ENCODE results near the gene NCAPD2.
A peak's percentile ranks its signal among the peaks of the same experiment; 100 is the strongest.

Gene NCAPD2

DNA sequence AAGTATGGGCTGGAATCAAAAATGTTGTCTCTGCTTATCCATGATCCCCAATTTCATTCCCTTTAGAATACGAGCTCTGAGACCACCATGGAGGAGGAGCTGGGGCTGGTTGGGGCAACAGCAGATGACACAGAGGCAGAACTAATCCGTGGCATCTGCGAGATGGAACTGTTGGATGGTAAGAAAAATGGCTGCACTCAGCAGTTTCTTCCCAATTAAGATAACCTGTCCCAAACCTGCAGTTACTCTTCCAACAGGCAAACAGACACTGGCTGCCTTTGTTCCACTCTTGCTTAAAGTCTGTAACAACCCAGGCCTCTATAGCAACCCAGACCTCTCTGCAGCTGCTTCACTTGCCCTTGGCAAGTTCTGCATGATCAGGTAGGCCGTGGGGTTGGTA is 33.8 kb downstream of the NCAPD2 start:
- peaks cover 94% of the 10 kb centered on the region for H3K36me3 ChIP-seq (ENCODE audit: control insufficient read depth, insufficient read depth, low read length)

DNA sequence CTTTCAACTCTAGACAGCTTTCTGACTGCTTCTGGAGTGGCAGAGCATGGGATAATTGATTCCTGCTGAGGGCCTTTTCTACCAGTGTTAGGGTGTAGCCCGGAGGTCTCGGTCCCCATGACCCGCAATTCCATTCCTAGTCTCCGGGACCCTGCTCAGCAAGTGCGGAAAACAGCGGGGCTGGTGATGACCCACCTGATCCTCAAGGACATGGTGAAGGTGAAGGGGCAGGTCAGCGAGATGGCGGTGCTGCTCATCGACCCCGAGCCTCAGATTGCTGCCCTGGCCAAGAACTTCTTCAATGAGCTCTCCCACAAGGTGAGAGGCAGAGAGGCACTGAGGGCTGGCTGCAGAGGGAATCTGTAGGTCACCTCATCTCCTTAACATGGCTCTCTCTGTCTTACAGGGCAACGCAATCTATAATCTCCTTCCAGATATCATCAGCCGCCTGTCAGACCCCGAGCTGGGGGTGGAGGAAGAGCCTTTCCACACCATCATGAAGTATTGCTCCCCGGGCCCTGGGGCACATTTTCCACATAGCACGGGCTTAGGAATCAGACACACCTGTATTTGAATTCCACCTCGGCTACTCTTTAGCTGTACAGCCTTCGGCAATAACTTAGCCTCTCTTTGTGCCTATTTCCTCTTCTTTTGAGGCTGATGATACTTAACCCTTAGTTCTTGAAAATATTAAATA is 34.8 kb downstream of the NCAPD2 start:
- no peak overlapping the region for H3K4me3 ChIP-seq (ENCODE audit: extremely low read depth, insufficient read depth, low read length, poor library complexity, severe bottlenecking)
- no peaks in the 10 kb centered on the region for H3K9me3 ChIP-seq (ENCODE audit: control insufficient read depth, low read length)
- H3K4me1 ChIP-seq (ENCODE audit: control insufficient read depth, insufficient read depth, low read length, poor library complexity, severe bottlenecking), result peaks cover 29% of the 10 kb centered on the region
- peaks cover 84% of the 10 kb centered on the region for H3K36me3 ChIP-seq (ENCODE audit: control insufficient read depth, insufficient read depth, low read length)
- H3K27ac ChIP-seq (ENCODE audit: low read depth, low read length, severe bottlenecking), result no peak overlapping the region
- 86 to 89% methylated on average over 13 to 15 of the region's 17 CpGs for WGBS, 2 experiments (ENCODE audit: insufficient coverage in 2 of 2)

More for the DNA sequence above, 33.8 kb downstream of the NCAPD2 start:
- no peaks in the 10 kb centered on the region for H3K9me3 ChIP-seq (ENCODE audit: control insufficient read depth, low read length)
- H3K27ac ChIP-seq (ENCODE audit: low read depth, low read length, severe bottlenecking), result no peak overlapping the region
- no peak overlapping the region for H3K4me3 ChIP-seq (ENCODE audit: extremely low read depth, insufficient read depth, low read length, poor library complexity, severe bottlenecking)
- H3K4me1 ChIP-seq (ENCODE audit: control insufficient read depth, insufficient read depth, low read length, poor library complexity, severe bottlenecking), result peaks cover 23% of the 10 kb centered on the region
- 91 to 100% methylated on average over 1 to 3 of the region's 4 CpGs for WGBS, 2 experiments (ENCODE audit: insufficient coverage in 2 of 2)

DNA sequence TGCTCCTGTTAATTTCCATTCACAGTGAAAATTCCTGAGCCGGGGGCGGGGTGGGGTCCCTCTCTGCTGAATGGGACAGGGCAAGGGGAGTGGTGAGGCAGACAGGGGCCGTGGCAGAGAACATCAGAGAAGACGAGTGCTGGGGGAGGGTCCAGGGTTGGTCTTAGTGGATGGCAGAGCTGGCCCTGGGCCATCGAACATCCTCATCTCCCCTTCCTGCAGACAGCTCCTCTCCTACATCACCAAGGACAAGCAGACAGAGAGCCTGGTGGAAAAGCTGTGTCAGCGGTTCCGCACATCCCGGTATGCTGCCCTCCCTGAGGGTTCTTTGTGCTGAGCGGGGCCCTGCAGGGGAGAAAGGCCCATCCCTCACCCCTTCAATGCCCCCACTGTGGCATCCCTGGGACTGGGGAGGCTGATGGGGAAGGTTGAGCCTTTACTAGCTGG is 35.4 kb downstream of the NCAPD2 start:
- Histone ChIP-seq H3K27ac (ENCODE audit: low read depth, low read length, severe bottlenecking) (no peak overlapping the region), H3K36me3 (ENCODE audit: control insufficient read depth, insufficient read depth, low read length) (peaks cover 78% of the 10 kb centered on the region)

DNA sequence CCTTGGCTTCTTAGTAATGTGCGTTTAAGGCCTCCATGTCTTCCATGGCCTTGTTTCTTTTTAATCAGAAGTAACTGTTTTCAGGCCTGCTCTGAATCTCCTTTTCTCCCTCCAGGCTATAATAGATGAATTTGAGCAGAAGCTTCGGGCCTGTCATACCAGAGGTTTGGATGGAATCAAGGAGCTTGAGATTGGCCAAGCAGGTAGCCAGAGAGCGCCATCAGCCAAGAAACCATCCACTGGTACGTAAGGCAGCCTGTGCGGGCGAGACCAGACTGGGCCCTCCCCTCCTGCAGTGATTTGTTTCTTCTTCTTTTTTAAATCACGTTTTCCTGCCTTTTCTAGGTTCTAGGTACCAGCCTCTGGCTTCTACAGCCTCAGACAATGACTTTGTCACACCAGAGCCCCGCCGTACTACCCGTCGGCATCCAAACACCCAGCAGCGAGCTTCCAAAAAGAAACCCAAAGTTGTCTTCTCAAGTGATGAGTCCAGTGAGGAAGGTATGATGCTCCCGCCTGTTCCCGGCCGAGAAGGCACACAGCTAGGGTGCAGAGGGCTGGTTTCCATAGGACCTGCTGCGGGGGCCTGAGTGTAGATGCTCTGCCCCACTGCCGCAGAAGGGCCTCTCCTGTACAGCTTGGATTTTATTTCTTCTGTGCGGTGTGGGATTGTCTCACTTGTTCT is 36.8 kb downstream of the NCAPD2 start:
- H3K4me1 ChIP-seq (ENCODE audit: control insufficient read depth, insufficient read depth, low read length, poor library complexity, severe bottlenecking), result peaks cover 29% of the 10 kb centered on the region
- no peak overlapping the region for H3K27ac ChIP-seq (ENCODE audit: low read depth, low read length, severe bottlenecking)
- peaks cover 73% of the 10 kb centered on the region for H3K36me3 ChIP-seq (ENCODE audit: control insufficient read depth, insufficient read depth, low read length)
- WGBS, 2 experiments (ENCODE audit: insufficient coverage in 2 of 2), result 95 to 96% methylated on average over 16 to 18 of the region's 18 CpGs
- H3K4me3 ChIP-seq (ENCODE audit: extremely low read depth, insufficient read depth, low read length, poor library complexity, severe bottlenecking), result no peak overlapping the region
- H3K9me3 ChIP-seq (ENCODE audit: control insufficient read depth, low read length), result no peaks in the 10 kb centered on the region

More for the DNA sequence above, 35.4 kb downstream of the NCAPD2 start:
- H3K9me3 ChIP-seq (ENCODE audit: control insufficient read depth, low read length), result no peaks in the 10 kb centered on the region
- 75 to 86% methylated on average over 4 to 5 of the region's 9 CpGs for WGBS, 2 experiments (ENCODE audit: insufficient coverage in 2 of 2)
- H3K4me1 ChIP-seq (ENCODE audit: control insufficient read depth, insufficient read depth, low read length, poor library complexity, severe bottlenecking), result peaks cover 29% of the 10 kb centered on the region
- H3K4me3 ChIP-seq (ENCODE audit: extremely low read depth, insufficient read depth, low read length, poor library complexity, severe bottlenecking), result no peak overlapping the region

- H3K9me3 ChIP-seq (ENCODE audit: control insufficient read depth, low read length), result no peaks in the 10 kb centered on the region
- peak overlapping the region; percentile 96 for H3K4me3 ChIP-seq (ENCODE audit: extremely low read depth, insufficient read depth, low read length, poor library complexity, severe bottlenecking)
- peaks cover 33% of the 10 kb centered on the region for H3K4me1 ChIP-seq (ENCODE audit: control insufficient read depth, insufficient read depth, low read length, poor library complexity, severe bottlenecking)
- H3K36me3 ChIP-seq (ENCODE audit: control insufficient read depth, insufficient read depth, low read length), result peaks cover 73% of the 10 kb centered on the region
- H3K27ac ChIP-seq (ENCODE audit: low read depth, low read length, severe bottlenecking), result peak overlapping the region; percentile 96
- 30 to 35% methylated on average over 16 to 19 of the region's 20 CpGs for WGBS, 2 experiments (ENCODE audit: insufficient coverage in 2 of 2)
Observed at GRCh38 chr12:6532051-6532926, 38.4 kb downstream of the NCAPD2 start.

- H3K4me3 ChIP-seq (ENCODE audit: extremely low read depth, insufficient read depth, low read length, poor library complexity, severe bottlenecking), result peak overlapping the region; percentile 96
- no peaks in the 10 kb centered on the region for H3K9me3 ChIP-seq (ENCODE audit: control insufficient read depth, low read length)
- WGBS, 2 experiments (ENCODE audit: insufficient coverage in 2 of 2), result 2% methylated on average over 11 to 12 of the region's 14 CpGs
- peaks cover 73% of the 10 kb centered on the region for H3K36me3 ChIP-seq (ENCODE audit: control insufficient read depth, insufficient read depth, low read length)
- H3K4me1 ChIP-seq (ENCODE audit: control insufficient read depth, insufficient read depth, low read length, poor library complexity, severe bottlenecking), result peaks cover 34% of the 10 kb centered on the region
- H3K27ac ChIP-seq (ENCODE audit: low read depth, low read length, severe bottlenecking), result peak overlapping the region; percentile 96
Observed at GRCh38 chr12:6532927-6533652, 39.2 kb downstream of the NCAPD2 start.

DNA sequence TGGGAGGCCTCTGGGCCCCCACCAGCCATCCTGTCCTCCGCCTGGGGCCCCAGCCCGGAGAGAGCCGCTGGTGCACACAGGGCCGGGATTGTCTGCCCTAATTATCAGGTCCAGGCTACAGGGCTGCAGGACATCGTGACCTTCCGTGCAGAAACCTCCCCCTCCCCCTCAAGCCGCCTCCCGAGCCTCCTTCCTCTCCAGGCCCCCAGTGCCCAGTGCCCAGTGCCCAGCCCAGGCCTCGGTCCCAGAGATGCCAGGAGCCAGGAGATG is 39.7 kb downstream of the NCAPD2 start:
- no peaks in the 10 kb centered on the region for H3K9me3 ChIP-seq (ENCODE audit: control insufficient read depth, low read length)
- peaks cover 73% of the 10 kb centered on the region for H3K36me3 ChIP-seq (ENCODE audit: control insufficient read depth, insufficient read depth, low read length)
- H3K4me3 ChIP-seq (ENCODE audit: extremely low read depth, insufficient read depth, low read length, poor library complexity, severe bottlenecking), result peak overlapping the region; percentile 96
- H3K27ac ChIP-seq (ENCODE audit: low read depth, low read length, severe bottlenecking), result peak overlapping the region; percentile 96
- H3K4me1 ChIP-seq (ENCODE audit: control insufficient read depth, insufficient read depth, low read length, poor library complexity, severe bottlenecking), result peaks cover 34% of the 10 kb centered on the region
- 0% methylated on average over 1 to 6 of the region's 9 CpGs for WGBS, 2 experiments (ENCODE audit: insufficient coverage in 2 of 2)

DNA sequence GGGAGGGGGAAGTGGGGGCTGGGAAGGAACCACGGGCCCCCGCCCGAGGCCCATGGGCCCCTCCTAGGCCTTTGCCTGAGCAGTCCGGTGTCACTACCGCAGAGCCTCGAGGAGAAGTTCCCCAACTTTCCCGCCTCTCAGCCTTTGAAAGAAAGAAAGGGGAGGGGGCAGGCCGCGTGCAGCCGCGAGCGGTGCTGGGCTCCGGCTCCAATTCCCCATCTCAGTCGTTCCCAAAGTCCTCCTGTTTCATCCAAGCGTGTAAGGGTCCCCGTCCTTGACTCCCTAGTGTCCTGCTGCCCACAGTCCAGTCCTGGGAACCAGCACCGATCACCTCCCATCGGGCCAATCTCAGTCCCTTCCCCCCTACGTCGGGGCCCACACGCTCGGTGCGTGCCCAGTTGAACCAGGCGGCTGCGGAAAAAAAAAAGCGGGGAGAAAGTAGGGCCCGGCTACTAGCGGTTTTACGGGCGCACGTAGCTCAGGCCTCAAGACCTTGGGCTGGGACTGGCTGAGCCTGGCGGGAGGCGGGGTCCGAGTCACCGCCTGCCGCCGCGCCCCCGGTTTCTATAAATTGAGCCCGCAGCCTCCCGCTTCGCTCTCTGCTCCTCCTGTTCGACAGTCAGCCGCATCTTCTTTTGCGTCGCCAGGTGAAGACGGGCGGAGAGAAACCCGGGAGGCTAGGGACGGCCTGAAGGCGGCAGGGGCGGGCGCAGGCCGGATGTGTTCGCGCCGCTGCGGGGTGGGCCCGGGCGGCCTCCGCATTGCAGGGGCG is 40.2 kb downstream of the NCAPD2 start, which contains the start of gene GAPDH:
GAPDH (plus strand) TSS at position 595 of the 772 bp plus-strand sequence. CDS start 316 bp downstream, outside the sequence.
- peaks cover 73% of the 10 kb centered on the region for H3K36me3 ChIP-seq (ENCODE audit: control insufficient read depth, insufficient read depth, low read length)
- H3K4me1 ChIP-seq (ENCODE audit: control insufficient read depth, insufficient read depth, low read length, poor library complexity, severe bottlenecking), result peaks cover 34% of the 10 kb centered on the region
- WGBS, 2 experiments (ENCODE audit: insufficient coverage in 2 of 2), result 0% methylated on average over 49 of the region's 62 CpGs
- peak within 1 kb of the TSS; percentile 96 for H3K27ac ChIP-seq (ENCODE audit: low read depth, low read length, severe bottlenecking)
- H3K4me3 ChIP-seq (ENCODE audit: extremely low read depth, insufficient read depth, low read length, poor library complexity, severe bottlenecking), result peak within 1 kb of the TSS; percentile 96
- H3K9me3 ChIP-seq (ENCODE audit: control insufficient read depth, low read length), result no peaks in the 10 kb centered on the region

- 0% methylated on average over 11 to 15 of the region's 25 CpGs for WGBS, 2 experiments (ENCODE audit: insufficient coverage in 2 of 2)
- Histone ChIP-seq H3K9me3 (ENCODE audit: control insufficient read depth, low read length) (no peaks in the 10 kb centered on the region), H3K36me3 (ENCODE audit: control insufficient read depth, insufficient read depth, low read length) (peaks cover 71% of the 10 kb centered on the region)
Observed at GRCh38 chr12:6534695-6534944, 40.7 kb downstream of the NCAPD2 start.

More at GRCh38 chr12:6534695-6534944, 40.7 kb downstream of the NCAPD2 start:
- H3K4me3 ChIP-seq (ENCODE audit: extremely low read depth, insufficient read depth, low read length, poor library complexity, severe bottlenecking), result peak overlapping the region; percentile 96
- H3K4me1 ChIP-seq (ENCODE audit: control insufficient read depth, insufficient read depth, low read length, poor library complexity, severe bottlenecking), result peaks cover 36% of the 10 kb centered on the region
- H3K27ac ChIP-seq (ENCODE audit: low read depth, low read length, severe bottlenecking), result peak overlapping the region; percentile 96

Measured in mesodermal cell (in vitro differentiated cells).